SK-N-SH (cell line): ENCODE measurements around the gene CRIM1. TPM values are rescaled to one million over a fixed set of nuclear protein-coding genes. Genes with fewer than 3 reads are reported as not detected.

Experiments used
- CTCF ChIA-PET: fragments of 300-600, 350-600 bp; formaldehyde crosslinking; extraction: SDS; loops from one replicate; lab custom pipeline; 2021; lab: Yijun Ruan, JAX
- POLR2A ChIA-PET: fragments of 350-600 bp; sonication (Branson Sonifier 250); formaldehyde crosslinking; extraction: SDS; loops from one replicate; lab custom pipeline; 2020; ENCODE audit warnings: antibody characterized with exemption, inconsistent platforms; lab: Yijun Ruan, JAX
- DNase-seq: peaks from one replicate; pipeline ENCODE4 v3.0.0; 2012
- H2AFZ ChIP-seq: fragments of 200-600 bp; sonication (generic); 2 replicates; pipeline ENCODE4 v1.8.1; 2016; ENCODE audit warnings: antibody characterized with exemption, mild to moderate bottlenecking, low read depth
- H3F3A ChIP-seq: fragments of 200-600 bp; sonication (generic); replicated peaks from 2 replicates; pipeline ENCODE3; 2016; ENCODE audit warnings: antibody characterized with exemption, mild to moderate bottlenecking; ENCODE audit not compliant: insufficient read depth
- H3K27ac ChIP-seq, 2 experiments: fragments of 200-500 bp in 1 of 2; fragments of 200-600 bp in 1 of 2; sonication (Bioruptor generic) in 1 of 2; sonication (generic), shearing (Covaris generic) in 1 of 2; 2 replicates each; pipeline versions ENCODE4 v1.5.1 to v1.6.1; 2014 to 2016; ENCODE audit warnings: low read depth in 2 of 2, inconsistent platforms in 1 of 2, low read length in 1 of 2, mild to moderate bottlenecking in 1 of 2, mixed read lengths in 1 of 2
- H3K27me3 ChIP-seq: fragments of 200-600 bp; sonication (generic), shearing (Covaris generic); 2 replicates; pipeline ENCODE4 v1.6.1; 2016; ENCODE audit warnings: mixed run types; ENCODE audit not compliant: insufficient read depth
- H3K36me3 ChIP-seq, 2 experiments: fragments of 200-500 bp in 1 of 2; fragments of 200-600 bp in 1 of 2; sonication (Bioruptor generic) in 1 of 2; sonication (generic) in 1 of 2; replicated peaks in 1 of 2; 2 replicates each; pipeline versions ENCODE3 to v1.5.1; 2014 to 2016; ENCODE audit warnings: low read length in 1 of 2, mild to moderate bottlenecking in 1 of 2; ENCODE audit not compliant: insufficient read depth in 2 of 2, control insufficient read depth in 1 of 2
- H3K4me1 ChIP-seq, 2 experiments: fragments of 200-500 bp in 1 of 2; fragments of 200-600 bp in 1 of 2; sonication (Bioruptor generic) in 1 of 2; sonication (generic), shearing (Covaris generic) in 1 of 2; 2 replicates each; pipeline versions ENCODE4 v1.5.1 to v1.6.1; 2014 to 2016; ENCODE audit warnings: low read depth in 1 of 2, low read length in 1 of 2, mixed run types in 1 of 2; ENCODE audit not compliant: insufficient read depth in 2 of 2, control insufficient read depth in 1 of 2
- H3K4me2 ChIP-seq: fragments of 200-600 bp; sonication (generic), shearing (Covaris generic); 2 replicates; pipeline ENCODE4 v1.6.1; 2017; ENCODE audit warnings: mixed run types
- H3K4me3 ChIP-seq, 2 experiments: fragments of 200-500 bp in 1 of 2; fragments of 200-600 bp in 1 of 2; sonication (Bioruptor generic) in 1 of 2; sonication (generic), shearing (Covaris generic) in 1 of 2; 2 replicates each; pipeline versions ENCODE4 v1.5.1 to v1.8.1; 2014 to 2016; ENCODE audit warnings: low read depth in 2 of 2, inconsistent platforms in 1 of 2, low read length in 1 of 2, mild to moderate bottlenecking in 1 of 2, mixed read lengths in 1 of 2, moderate library complexity in 1 of 2
- H3K79me2 ChIP-seq: fragments of 200-600 bp; sonication (generic); 2 replicates; pipeline ENCODE4 v1.8.1; 2017; ENCODE audit warnings: mild to moderate bottlenecking; ENCODE audit not compliant: insufficient read depth
- H3K9ac ChIP-seq: fragments of 200-600 bp; sonication (generic); 2 replicates; pipeline ENCODE4 v1.6.1; 2017; ENCODE audit warnings: mixed run types
- H3K9me2 ChIP-seq: fragments of 200-600 bp; sonication (generic); 2 replicates; pipeline ENCODE4 v1.6.1; 2017; ENCODE audit warnings: mixed run types
- H3K9me3 ChIP-seq: fragments of 200-600 bp; sonication (generic); 2 replicates; pipeline ENCODE4 v1.6.1; 2017; ENCODE audit warnings: mixed run types, mild to moderate bottlenecking, moderate library complexity
- H4K20me1 ChIP-seq: fragments of 200-600 bp; sonication (generic); 2 replicates; pipeline ENCODE4 v1.6.1; 2017; ENCODE audit warnings: mild to moderate bottlenecking, mixed run types; ENCODE audit not compliant: insufficient read depth
- EP300 ChIP-seq, 2 experiments: IDR thresholded peaks; 2 replicates each; pipeline versions ENCODE4 v1.4.0 to v1.6.1; 2012; ENCODE audit warnings: borderline replicate concordance in 1 of 2, low read depth in 1 of 2, low read length in 1 of 2
- EZH2phosphoT487 ChIP-seq: fragments of 200-600 bp; sonication (generic); IDR thresholded peaks from 2 replicates; pipeline ENCODE4 v1.6.1; 2017; ENCODE audit warnings: low read depth, mixed run types, mild to moderate bottlenecking, antibody characterized with exemption, moderate library complexity, borderline replicate concordance
- FOXM1 ChIP-seq: IDR thresholded peaks from 2 replicates; pipeline ENCODE4 v1.4.0; 2012; ENCODE audit warnings: low read depth, mild to moderate bottlenecking
- GABPA ChIP-seq: IDR thresholded peaks from 2 replicates; pipeline ENCODE4 v1.4.0; 2012; ENCODE audit warnings: low read depth, mild to moderate bottlenecking
- JUND ChIP-seq: IDR thresholded peaks from 2 replicates; pipeline ENCODE4 v1.4.0; 2012
- MEF2A ChIP-seq: IDR thresholded peaks from 2 replicates; pipeline ENCODE4 v1.4.0; 2012; ENCODE audit warnings: low read depth, borderline replicate concordance
- MXI1 ChIP-seq: IDR thresholded peaks from 2 replicates; pipeline ENCODE4 v1.6.1; 2012; ENCODE audit warnings: mild to moderate bottlenecking, low read depth, low read length, improper control_type of control experiment
- NFIC ChIP-seq: IDR thresholded peaks from 2 replicates; pipeline ENCODE4 v1.4.0; 2012; ENCODE audit warnings: borderline replicate concordance
- NRF1 ChIP-seq: IDR thresholded peaks from 2 replicates; pipeline ENCODE4 v1.6.1; 2012; ENCODE audit warnings: low read depth, mild to moderate bottlenecking, low read length
- POLR2AphosphoS5 ChIP-seq: IDR thresholded peaks from 2 replicates; pipeline ENCODE4 v1.6.1; 2012; ENCODE audit warnings: low read depth, low read length
- RAD21 ChIP-seq: IDR thresholded peaks from 2 replicates; pipeline ENCODE4 v1.6.1; 2012; ENCODE audit warnings: mild to moderate bottlenecking, low read length
- RCOR1 ChIP-seq: fragments of 150-350 bp; IDR thresholded peaks from 2 replicates; pipeline ENCODE4 v1.6.1; 2017; ENCODE audit warnings: antibody characterized with exemption, low read length
- RFX5 ChIP-seq: IDR thresholded peaks from 2 replicates; pipeline ENCODE4 v1.6.1; 2012; ENCODE audit warnings: mild to moderate bottlenecking, improper control_type of control experiment, low read length
- RXRA ChIP-seq: IDR thresholded peaks from 2 replicates; pipeline ENCODE4 v1.4.0; 2012; ENCODE audit warnings: low read depth, mild to moderate bottlenecking, borderline replicate concordance
- SIN3A ChIP-seq: IDR thresholded peaks from 2 replicates; pipeline ENCODE4 v1.6.1; 2012; ENCODE audit warnings: low read depth, mild to moderate bottlenecking, low read length, moderate library complexity, borderline replicate concordance
- SMC3 ChIP-seq: IDR thresholded peaks from 2 replicates; pipeline ENCODE4 v1.6.1; 2012; ENCODE audit warnings: low read depth, low read length, improper control_type of control experiment
- YY1 ChIP-seq: IDR thresholded peaks from 2 replicates; pipeline ENCODE4 v1.4.0; 2012; ENCODE audit warnings: low read depth, mild to moderate bottlenecking
- WGBS: methylation state at CpG from one replicate; pipeline ENCODE4 v1.1.6; 2017; ENCODE audit warnings: low lambda C conversion rate; 5-methylcytosine and 5-hydroxymethylcytosine counted together
- polyA plus RNA-seq, 3 experiments: library from polyadenylated mRNA; depleted of rRNA; stranded (reverse); fragments of >200 nt; gene quantifications; 2 replicates each; pipeline ENCODE4 v1.2.3, GENCODE V29; 2012
- TF ChIP-seq, protein P1 (sequence below): fragments of 150-350 bp; IDR thresholded peaks from 2 replicates; pipeline ENCODE4 v1.6.1; 2017; ENCODE audit warnings: antibody characterized with exemption, low read length, low read depth, borderline replicate concordance
- TF ChIP-seq, protein P2 (sequence below): IDR thresholded peaks from 2 replicates; pipeline ENCODE4; 2012
- TF ChIP-seq, protein P3 (sequence below): IDR thresholded peaks from 2 replicates; pipeline ENCODE4 v1.4.0; 2012; ENCODE audit warnings: low read depth, borderline replicate concordance
- TF ChIP-seq, protein P4 (sequence below): IDR thresholded peaks from 2 replicates; pipeline ENCODE4 v1.6.1; 2012; ENCODE audit warnings: mild to moderate bottlenecking, low read depth, low read length, moderate library complexity
- TF ChIP-seq, protein P5 (sequence below): IDR thresholded peaks from 2 replicates; pipeline ENCODE4 v1.4.0; 2012; ENCODE audit warnings: low read depth

CRIM1 gene
- polyA plus RNA-seq, 1 of the 3 experiments (the other 2 are of a cell fraction): 244 TPM

DNA sequence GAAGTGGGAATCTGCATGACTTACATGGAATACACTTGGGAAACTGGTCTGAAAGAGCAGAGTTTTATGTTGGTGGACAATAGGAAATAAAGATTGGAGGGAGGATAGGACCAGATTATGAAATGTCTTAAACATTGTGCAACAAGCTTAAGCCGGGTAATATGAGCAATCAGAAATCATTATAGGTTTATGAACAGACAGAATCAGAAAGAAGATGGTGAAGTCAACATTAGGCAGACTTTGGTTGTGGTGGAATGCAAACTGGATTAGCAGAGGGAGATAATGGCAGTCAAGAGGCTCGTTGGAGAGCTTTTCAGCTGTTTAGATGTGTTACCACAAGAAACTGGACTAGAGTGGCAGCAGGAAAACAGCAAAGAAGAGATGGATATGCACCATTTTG is 43.5 kb downstream of the CRIM1 start (continued):
- TF ChIP-seq, protein P1, sequence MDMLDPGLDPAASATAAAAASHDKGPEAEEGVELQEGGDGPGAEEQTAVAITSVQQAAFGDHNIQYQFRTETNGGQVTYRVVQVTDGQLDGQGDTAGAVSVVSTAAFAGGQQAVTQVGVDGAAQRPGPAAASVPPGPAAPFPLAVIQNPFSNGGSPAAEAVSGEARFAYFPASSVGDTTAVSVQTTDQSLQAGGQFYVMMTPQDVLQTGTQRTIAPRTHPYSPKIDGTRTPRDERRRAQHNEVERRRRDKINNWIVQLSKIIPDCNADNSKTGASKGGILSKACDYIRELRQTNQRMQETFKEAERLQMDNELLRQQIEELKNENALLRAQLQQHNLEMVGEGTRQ: no peak

DNA sequence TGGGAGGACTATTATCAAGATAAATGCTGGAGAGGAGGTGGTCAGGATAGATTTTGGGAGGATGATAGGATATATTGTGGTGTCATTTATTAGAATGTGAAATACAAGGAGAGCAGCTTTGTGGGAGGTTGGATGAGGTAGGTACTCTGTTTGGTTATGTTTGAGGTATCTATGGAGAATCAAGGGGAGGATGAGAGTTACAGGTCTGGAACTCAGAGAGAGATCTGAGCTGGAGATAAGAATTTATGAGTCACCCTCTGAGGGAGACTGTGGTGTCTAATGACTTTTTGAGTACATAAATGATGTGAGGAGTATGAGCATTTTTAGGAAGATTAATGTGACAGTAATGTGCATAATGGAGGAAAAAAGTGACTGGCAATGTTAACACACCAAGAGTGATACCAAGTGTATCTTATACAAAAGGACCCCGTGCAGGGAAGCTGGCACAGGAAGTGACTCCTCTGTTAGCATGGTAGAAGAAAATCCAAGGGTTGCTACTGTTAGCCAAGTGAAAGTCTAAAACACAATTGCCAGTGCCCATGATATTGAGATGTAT is 48.2 kb downstream of the CRIM1 start:
- Histone ChIP-seq H3F3A (peaks cover 70% of the 10 kb centered on the region), H3K79me2 (peaks cover 97% of the 10 kb centered on the region), H3K36me3 (peaks cover 4 to 17% of the 10 kb centered on the region in 2 experiments), H3K4me1 (peaks cover 3 to 73% of the 10 kb centered on the region in 2 experiments), H3K27me3 (no peaks in the 10 kb centered on the region), H3K9ac (peak overlapping the region; percentile 69), H4K20me1 (0 out of 2 replicates have a peak, but pooled peaks cover 12% of the 10 kb centered on the region), H3K4me2 (peak overlapping the region; percentile 41), H3K4me3 (peak overlapping the region; percentile 17 to 18; a peak in 3 of 4 replicates), H2AFZ (no peak overlapping the region), H3K9me3 (no peaks in the 10 kb centered on the region), H3K9me2 (no peaks in the 10 kb centered on the region), H3K27ac (peak overlapping the region; percentile 64 to 99; a peak in 3 of 4 replicates)
- POLR2A ChIA-PET: no interaction called here
- 0% methylated on average over 1 of the region's 1 CpG for WGBS
- DNase-seq: no peak
- CTCF ChIA-PET: no interaction called here
- TF ChIP-seq, protein P2, sequence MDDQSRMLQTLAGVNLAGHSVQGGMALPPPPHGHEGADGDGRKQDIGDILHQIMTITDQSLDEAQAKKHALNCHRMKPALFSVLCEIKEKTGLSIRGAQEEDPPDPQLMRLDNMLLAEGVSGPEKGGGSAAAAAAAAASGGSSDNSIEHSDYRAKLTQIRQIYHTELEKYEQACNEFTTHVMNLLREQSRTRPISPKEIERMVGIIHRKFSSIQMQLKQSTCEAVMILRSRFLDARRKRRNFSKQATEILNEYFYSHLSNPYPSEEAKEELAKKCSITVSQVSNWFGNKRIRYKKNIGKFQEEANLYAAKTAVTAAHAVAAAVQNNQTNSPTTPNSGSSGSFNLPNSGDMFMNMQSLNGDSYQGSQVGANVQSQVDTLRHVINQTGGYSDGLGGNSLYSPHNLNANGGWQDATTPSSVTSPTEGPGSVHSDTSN: peak; percentile 97
- TF ChIP-seq SMC3 (no peak), NRF1 (no peak), RFX5 (no peak), GABPA (0 out of 2 replicates have a peak, but pooled peaks have one; percentile 7), EZH2phosphoT487 (no peak), SIN3A (0 out of 2 replicates have a peak, but pooled peaks have one; percentile 41), JUND (peak; percentile 99), EP300 (IDR thresholded peaks at IDR 0.05; ENCODE audit: borderline replicate concordance in 1 of 2, low read depth in 1 of 2, low read length in 1 of 2) (peak; percentile 30 to 96; a peak in 3 of 4 replicates), RAD21 (no peak), RXRA (peak; percentile 71), POLR2AphosphoS5 (peak; percentile 58; the same call in 1 of the 2 replicates), NFIC (peak; percentile 77; the same call in 1 of the 2 replicates), RCOR1 (no peak), MEF2A (peak; percentile 60; the same call in 1 of the 2 replicates), YY1 (no peak), FOXM1 (peak; percentile 89), MXI1 (no peak)
- TF ChIP-seq, protein P3, sequence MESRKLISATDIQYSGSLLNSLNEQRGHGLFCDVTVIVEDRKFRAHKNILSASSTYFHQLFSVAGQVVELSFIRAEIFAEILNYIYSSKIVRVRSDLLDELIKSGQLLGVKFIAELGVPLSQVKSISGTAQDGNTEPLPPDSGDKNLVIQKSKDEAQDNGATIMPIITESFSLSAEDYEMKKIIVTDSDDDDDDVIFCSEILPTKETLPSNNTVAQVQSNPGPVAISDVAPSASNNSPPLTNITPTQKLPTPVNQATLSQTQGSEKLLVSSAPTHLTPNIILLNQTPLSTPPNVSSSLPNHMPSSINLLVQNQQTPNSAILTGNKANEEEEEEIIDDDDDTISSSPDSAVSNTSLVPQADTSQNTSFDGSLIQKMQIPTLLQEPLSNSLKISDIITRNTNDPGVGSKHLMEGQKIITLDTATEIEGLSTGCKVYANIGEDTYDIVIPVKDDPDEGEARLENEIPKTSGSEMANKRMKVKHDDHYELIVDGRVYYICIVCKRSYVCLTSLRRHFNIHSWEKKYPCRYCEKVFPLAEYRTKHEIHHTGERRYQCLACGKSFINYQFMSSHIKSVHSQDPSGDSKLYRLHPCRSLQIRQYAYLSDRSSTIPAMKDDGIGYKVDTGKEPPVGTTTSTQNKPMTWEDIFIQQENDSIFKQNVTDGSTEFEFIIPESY: peak; percentile 74; the same call in 1 of the 2 replicates
- TF ChIP-seq, protein P4, sequence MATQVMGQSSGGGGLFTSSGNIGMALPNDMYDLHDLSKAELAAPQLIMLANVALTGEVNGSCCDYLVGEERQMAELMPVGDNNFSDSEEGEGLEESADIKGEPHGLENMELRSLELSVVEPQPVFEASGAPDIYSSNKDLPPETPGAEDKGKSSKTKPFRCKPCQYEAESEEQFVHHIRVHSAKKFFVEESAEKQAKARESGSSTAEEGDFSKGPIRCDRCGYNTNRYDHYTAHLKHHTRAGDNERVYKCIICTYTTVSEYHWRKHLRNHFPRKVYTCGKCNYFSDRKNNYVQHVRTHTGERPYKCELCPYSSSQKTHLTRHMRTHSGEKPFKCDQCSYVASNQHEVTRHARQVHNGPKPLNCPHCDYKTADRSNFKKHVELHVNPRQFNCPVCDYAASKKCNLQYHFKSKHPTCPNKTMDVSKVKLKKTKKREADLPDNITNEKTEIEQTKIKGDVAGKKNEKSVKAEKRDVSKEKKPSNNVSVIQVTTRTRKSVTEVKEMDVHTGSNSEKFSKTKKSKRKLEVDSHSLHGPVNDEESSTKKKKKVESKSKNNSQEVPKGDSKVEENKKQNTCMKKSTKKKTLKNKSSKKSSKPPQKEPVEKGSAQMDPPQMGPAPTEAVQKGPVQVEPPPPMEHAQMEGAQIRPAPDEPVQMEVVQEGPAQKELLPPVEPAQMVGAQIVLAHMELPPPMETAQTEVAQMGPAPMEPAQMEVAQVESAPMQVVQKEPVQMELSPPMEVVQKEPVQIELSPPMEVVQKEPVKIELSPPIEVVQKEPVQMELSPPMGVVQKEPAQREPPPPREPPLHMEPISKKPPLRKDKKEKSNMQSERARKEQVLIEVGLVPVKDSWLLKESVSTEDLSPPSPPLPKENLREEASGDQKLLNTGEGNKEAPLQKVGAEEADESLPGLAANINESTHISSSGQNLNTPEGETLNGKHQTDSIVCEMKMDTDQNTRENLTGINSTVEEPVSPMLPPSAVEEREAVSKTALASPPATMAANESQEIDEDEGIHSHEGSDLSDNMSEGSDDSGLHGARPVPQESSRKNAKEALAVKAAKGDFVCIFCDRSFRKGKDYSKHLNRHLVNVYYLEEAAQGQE: no peak
- TF ChIP-seq, protein P5, sequence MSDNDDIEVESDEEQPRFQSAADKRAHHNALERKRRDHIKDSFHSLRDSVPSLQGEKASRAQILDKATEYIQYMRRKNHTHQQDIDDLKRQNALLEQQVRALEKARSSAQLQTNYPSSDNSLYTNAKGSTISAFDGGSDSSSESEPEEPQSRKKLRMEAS: peak; percentile 65; the same call in 1 of the 2 replicates
- TF ChIP-seq, protein P1: no peak
